Measurements from ENCODE around the gene KLF14.
"Not testable (repeated sequence)": the region's sequence is repeated elsewhere in the genome, so short reads cannot be mapped to it uniquely, and the experiment has no call there.

KLF14 gene

DNA sequence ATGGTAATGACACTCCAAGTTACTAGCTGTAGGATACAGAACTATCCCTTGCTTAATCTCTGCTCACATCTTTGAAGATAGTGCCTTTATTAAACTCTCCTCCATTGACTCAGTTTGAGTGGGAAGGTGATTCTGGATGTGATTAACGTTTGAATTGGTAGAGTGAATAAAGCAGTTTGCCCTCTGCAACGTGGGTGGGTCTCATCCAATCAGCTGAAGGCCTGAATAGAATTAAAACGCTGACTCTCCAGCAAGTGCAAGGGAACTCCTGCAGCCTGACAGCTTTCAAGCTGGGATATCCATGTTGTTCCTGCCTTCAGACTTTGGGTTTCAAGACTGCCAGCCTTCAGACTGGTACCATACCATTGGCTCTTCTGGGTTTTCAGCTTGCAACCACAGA, 21.6 kb downstream of the KLF14 start:
- no peak for DNase-seq

DNA sequence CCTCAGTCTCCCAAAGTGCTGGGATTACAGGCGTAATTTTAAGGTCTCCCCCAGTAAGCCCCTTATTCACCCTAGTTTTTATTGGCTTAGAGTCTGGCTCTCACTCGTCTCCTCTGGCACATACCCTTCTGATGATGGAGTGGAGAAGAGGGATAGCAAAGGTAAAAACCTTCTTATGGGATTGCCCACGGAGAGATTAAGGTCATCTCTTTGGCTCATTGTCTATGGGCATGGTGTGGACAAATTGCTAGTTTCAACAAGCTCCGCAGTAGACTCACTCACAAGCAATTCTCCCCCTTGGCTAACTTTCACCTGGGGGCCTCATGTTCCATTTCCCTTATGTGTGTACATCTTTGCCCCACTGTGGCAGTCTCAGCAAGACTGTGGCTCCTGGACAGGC, 25.2 kb downstream of the KLF14 start:
- DNase-seq = no peak

DNA sequence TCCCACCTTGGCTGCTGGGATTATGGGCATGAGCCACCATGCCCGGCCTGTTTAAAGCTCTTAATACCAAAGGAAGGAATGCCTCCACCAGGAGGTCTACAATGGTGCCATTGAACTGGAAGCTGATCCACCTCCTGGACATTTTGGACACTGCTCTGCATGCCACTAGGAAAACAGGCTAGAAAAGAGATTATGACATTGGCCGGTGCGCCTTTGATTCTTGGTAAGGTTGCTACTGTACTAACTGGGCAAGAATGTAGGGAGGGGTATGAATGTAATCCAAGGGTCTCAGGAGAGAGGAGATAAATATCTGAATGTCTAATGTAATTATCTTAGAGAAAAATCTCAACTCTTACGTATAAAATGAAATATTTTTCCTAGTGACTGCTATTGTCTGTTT, 26.0 kb downstream of the KLF14 start:
- DNase-seq = no peak

DNA sequence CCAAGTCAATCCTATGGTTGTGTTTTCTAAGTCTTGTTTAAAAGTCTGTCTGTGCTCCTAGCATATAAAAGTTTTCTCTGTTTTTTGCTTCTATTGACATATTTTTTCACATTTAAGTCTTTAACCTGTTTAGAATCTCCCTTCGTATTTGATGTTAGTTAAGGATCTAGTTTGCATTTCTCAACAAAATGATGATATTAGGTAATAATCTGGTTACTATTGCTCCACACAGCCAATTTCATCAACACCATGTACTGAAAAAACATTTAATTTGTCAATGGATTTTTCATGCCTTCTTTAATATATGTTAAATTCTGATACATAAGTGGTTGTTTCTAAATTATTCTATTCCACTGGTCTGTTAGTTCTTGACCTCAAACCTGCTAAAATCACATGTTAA, 30.2 kb downstream of the KLF14 start:
- DNase-seq = no peak

DNA sequence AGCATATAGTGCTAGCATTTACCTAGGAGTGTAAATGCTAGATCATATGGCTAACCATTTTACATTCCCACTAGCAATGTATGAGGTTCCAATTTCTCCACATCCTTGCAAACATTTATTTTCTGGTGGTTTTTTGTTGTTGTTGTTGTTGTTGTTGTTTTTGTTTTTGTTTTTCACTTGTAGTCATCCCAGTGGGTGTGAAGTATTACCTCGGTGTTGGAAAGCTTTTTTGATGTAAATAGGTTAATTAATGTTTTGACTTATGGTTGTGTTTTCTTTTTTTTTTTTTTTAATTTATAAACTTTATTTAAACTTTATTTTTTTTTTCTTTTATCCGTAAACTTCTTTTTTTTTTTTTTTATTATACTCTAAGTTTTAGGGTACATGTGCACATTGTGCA, 32.4 kb downstream of the KLF14 start:
- no peak for DNase-seq

DNA sequence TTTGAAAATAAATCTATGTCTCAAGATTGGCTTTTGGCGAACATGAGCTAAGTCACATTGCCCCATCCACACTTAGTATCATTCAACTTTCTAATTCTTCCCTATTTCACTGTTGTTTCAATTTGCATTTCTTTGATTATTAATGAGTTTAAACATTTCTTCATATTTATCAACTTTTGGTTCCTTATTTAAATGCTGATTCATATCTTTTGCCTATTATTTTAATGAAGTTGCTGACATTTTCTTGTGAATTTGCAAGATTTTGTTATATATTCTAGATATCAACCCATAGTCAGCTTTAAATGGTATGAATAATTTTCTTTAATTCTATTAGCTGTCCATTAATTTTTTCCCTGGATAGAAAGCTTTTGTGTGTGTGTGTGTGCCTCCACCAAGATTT, 33.2 kb downstream of the KLF14 start:
- DNase-seq = no peak

DNA sequence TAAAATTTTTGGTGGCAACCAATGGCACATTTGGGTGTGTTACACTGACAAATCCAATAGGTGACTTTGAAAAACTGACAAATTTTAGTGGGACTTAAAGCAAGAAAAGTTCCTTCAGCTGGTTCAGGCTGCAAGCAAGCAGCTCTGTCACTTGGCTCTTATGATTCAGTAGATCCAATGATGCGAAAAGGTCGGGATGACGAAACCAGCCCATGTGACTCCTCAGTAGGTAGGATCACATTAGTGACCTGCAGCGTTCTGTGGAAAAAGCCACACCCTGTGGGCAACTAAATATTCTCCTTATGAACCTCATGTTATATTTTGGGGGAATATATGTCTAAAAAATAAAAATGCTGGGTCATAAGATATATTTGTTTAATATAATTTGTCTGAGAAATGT, 34.3 kb downstream of the KLF14 start:
- DNase-seq = no peak

DNA sequence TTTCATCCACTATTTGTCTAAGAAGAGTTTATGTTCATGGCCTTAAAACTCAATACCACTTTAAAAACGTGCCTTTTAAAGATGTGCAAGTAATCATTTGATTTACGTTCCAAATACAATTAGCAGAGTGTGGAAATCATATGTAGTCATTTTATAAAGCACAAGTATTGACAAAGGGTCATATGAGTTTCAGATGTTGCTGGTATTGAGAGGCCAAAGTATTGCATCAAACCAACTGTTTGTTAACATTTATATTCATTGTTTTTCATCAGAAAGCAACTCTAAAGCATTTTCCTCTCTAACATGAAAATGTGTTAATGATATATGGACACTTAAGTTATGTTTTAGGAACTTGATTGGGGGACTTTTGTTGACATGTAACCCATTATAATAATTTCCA, 36.2 kb downstream of the KLF14 start:
- DNase-seq = no peak

DNA sequence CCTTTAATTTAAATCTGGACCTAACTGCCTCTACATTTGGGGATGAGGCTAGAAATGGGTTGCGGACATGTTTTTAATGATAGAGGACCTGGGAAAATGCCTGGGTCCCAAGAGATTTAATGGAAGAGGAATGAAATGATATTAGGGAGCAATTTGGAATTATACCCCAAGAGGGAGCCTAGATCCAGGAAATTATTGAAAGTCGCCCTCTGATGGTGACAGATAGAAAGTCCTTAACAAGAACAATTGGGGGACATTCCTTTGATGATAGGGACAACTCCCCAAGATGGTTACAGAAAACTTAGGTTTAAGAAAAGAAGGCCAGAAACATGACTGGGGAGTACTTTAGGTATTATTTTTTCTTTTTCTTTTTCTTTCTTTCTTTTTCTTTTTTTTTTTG, 38.2 kb downstream of the KLF14 start:
- no peak for DNase-seq

DNA sequence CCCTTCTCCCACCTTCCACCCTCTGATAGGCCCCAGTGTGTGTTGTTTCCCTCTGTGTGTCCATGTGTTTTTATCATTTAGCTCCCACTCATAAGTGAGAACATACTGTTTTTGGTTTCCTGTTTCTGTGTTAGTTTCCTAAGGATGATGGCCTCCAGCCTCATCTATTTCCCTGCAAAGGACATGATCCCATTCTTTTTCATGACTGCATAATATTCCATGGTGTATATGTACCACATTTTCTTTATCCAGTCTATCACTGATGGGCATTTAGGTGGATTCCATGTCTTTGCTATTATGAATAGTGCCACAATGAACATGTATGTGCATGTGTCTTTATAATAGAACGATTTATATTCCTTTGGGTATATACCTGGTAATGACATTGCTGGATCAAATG, 41.6 kb downstream of the KLF14 start:
- DNase-seq = not testable (repeated sequence)

DNA sequence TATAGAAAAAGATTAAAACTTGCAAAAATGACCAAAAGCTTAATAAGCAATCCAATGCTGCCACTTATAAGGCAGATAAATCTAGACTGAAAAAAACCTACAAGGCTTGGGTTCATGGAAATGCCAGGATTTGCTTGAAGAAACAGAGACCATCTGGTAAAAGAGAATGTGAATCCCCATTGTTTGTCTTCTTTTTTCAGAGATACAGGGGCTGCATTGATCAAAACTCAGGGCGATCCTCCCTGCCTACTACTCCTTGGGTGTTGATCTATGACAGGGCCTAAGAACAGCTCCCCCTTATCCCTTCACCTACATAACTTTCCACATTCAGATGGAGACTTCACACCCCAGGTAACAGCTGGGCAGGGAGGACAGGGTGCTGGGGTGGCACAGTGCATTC, 44.3 kb downstream of the KLF14 start:
- DNase-seq = no peak

DNA sequence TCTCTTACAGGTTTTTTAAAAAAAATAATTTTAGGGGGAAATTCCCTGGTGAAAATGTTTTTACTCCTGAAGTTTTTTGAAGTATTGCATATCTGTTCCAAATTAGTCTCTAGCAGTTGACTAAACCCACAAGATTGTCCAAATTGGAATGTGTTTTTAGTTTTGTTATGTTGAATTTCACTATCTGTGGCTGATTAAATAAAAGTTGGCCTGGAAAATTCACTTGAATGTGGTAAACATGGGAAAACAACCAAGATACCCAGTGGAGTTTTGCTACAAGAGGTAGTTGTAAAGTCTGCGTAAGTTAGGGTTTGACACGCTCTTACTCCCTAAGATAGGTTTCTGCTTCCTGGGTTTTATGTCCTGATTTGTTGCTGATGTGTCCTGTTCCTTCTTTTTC, 51.0 kb downstream of the KLF14 start:
- DNase-seq = no peak
